ENCODE data around the gene UTP11.

Gene UTP11

GRCh38 chr1:37998913-37999429 is 13.6 kb upstream of the UTP11 start:
- TF ChIP-seq, protein P1, sequence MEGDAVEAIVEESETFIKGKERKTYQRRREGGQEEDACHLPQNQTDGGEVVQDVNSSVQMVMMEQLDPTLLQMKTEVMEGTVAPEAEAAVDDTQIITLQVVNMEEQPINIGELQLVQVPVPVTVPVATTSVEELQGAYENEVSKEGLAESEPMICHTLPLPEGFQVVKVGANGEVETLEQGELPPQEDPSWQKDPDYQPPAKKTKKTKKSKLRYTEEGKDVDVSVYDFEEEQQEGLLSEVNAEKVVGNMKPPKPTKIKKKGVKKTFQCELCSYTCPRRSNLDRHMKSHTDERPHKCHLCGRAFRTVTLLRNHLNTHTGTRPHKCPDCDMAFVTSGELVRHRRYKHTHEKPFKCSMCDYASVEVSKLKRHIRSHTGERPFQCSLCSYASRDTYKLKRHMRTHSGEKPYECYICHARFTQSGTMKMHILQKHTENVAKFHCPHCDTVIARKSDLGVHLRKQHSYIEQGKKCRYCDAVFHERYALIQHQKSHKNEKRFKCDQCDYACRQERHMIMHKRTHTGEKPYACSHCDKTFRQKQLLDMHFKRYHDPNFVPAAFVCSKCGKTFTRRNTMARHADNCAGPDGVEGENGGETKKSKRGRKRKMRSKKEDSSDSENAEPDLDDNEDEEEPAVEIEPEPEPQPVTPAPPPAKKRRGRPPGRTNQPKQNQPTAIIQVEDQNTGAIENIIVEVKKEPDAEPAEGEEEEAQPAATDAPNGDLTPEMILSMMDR (conservative IDR thresholded peaks at IDR 0.05): no peak
- H3K27ac ChIP-seq: no peak overlapping the region

DNA sequence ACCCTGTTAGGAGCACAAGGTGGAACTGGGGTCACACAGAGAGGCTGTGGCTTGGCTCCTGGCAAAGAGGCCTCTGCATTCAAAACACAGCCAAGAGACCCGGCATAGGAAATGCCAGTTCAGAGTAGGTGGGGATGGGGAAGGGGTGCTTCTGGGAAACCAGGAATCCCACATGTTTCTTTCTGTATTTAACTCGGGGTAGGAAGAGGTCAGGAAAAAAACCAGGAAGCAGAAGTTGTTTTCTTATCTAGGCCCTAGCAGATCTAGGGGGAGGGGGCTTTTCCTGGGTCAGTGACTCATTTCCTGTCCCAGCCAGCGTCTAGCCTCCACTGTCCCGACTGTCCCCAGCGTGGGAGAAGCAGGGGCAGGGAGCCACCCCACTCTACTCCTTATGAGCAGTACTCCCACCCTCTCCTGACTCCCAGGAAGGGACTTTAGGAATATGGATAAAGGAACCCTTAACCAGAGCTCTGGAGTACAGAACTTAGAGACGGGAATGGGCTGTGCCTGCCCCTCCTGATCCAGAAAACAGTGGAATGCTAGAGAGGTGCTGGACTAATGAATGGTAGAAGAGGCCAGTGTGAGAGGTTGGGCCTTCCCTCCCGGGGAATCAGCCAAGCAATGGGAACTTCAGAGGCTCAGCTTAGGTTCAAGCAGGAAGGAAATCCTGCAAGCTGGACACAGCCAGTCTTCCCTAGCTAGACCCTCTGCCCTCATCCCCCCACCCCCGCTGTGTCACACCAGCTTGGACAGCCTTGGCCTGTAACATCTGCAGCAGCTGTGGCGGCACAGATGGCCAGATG is 12.9 kb upstream of the UTP11 start:
- TF ChIP-seq, protein P1 (conservative IDR thresholded peaks at IDR 0.05): no peak
- H3K27ac ChIP-seq: no peak overlapping the region

DNA sequence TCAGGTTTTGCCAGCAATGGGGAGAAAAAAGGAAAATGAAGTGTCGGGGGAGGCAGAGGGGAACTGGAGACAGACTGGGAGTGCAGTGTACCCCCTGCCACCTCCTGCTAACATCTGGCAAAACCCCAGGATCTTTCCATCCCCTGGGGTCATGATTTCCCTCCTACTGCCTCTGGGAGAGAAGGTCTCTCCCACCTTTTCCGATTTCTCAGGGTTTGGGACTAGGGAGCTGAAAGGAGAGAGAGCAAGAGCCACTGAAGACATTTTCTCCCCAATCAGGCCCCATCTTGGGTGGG is 12.4 kb upstream of the UTP11 start:
- no peak overlapping the region for H3K27ac ChIP-seq
- TF ChIP-seq, protein P1 (conservative IDR thresholded peaks at IDR 0.05): no peak

DNA sequence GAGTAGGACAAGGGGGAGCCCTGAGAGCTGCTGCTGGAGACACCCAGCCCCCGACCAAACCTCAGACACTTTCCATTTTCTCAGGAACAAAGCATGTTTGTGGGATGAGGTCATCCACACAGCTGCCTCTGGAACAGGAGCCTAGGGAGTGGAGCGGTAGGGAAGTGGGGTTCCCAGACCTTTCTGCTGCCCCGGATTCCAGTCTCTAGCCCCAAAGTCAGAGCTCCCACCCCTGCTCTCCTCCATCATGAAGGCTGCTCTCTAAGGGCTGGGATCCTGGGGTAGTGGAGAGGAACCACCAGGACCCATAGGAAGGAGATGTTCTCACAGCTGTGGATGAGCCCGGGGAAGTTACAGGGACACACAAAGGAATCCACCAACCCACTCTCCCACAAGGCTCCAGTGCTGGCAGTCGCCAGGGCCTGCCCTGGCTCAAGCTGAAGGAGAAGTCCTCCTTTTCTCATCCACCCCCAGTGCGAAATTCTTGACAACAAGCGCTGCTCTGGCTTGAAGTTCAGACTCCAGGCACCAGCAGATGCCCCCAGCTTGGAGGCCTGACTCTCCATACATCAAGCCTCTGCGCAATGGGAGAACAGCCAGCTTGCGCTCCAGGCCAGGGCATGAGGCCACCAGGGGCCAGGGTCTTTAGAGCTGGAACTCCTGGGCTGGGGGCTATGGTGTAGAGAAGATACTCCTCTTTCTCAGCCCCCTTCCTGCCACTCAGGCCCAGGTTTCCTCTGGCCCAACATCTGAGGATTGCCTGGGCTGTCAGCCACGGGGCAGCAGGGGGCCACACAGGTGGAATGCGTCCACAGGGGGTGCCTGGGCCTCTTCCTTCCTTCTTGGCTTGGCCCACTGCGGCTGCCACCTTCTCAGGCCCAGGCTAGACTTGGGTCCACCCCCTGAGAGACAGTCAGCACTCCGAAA is 11.7 kb upstream of the UTP11 start:
- H3K27ac ChIP-seq: no peak overlapping the region
- TF ChIP-seq, protein P1 (conservative IDR thresholded peaks at IDR 0.05): no peak

GRCh38 chr1:38003261-38004250 is 9.0 kb upstream of the UTP11 start:
- H3K27ac ChIP-seq: no peak overlapping the region
- TF ChIP-seq, protein P1 (conservative IDR thresholded peaks at IDR 0.05): no peak

- TF ChIP-seq, protein P1 (conservative IDR thresholded peaks at IDR 0.05): no peak
These were observed 8.0 kb upstream of the UTP11 start for GRCh38 chr1:38004284-38005108.

More at GRCh38 chr1:38004284-38005108, 8.0 kb upstream of the UTP11 start:
- H3K27ac ChIP-seq: peak overlapping the region; percentile 60; the same call in 1 of the 2 replicates
